Ovary (tissue), 3 donors: ENCODE data around the gene FAM187B.

Experiments used
- CTCF ChIP-seq, 3 donors: fragments of 450-650 bp in 2 of 3; fragments of 200-600 bp in 1 of 3; IDR thresholded peaks; one replicate each; pipeline versions ENCODE4 v1.5.1 to v1.8.0; 2016 to 2022; ENCODE audit warnings: antibody characterized with exemption in 3 of 3, mild to moderate bottlenecking in 1 of 3
- POLR2A ChIP-seq: fragments of 450-650 bp; IDR thresholded peaks from one replicate; pipeline ENCODE4 v1.6.1; 2017; ENCODE audit warnings: antibody characterized with exemption, mild to moderate bottlenecking, moderate library complexity
- donor health status: DM: no; HTN: no; CAD: no.

- TF ChIP-seq POLR2A (no peak), CTCF (IDR thresholded peaks at IDR 0.05) (no peak)
Observed at GRCh38 chr19:35267353-35267817, 38.8 kb upstream of the FAM187B start.
